ENCODE data around the gene S100A5. TPM values are rescaled to one million over a fixed set of nuclear protein-coding genes. Genes with fewer than 3 reads are reported as not detected.

S100A5 gene
- total and polyA plus RNA-seq, 9 of the 15 experiments (the other 6 are each of a cell fraction or from before 2014, with no cell fraction given), result 0.56 to 1.4 (median 0.64) TPM; not detected in 5

DNA sequence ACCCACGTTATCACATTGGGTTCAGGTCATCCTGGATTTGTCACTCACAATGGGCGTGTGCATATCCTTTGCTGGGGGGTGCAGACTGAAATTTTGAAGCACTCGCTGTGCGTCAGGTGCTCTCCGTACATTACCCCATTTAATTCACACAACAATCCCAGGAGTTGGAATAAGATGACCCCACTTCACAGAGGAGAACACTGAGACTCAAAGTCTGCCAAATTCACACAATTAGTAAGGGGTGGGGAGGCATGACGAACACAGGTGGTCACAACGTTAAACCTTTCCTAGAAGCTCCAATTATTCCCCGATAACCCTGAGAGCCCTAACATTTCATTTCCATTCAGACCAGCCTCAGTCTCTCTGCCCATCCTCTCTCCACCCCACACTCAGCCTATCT, 28.7 kb upstream of the S100A5 start:
- no TSS peak for BruUV-seq (replicated peaks)

DNA sequence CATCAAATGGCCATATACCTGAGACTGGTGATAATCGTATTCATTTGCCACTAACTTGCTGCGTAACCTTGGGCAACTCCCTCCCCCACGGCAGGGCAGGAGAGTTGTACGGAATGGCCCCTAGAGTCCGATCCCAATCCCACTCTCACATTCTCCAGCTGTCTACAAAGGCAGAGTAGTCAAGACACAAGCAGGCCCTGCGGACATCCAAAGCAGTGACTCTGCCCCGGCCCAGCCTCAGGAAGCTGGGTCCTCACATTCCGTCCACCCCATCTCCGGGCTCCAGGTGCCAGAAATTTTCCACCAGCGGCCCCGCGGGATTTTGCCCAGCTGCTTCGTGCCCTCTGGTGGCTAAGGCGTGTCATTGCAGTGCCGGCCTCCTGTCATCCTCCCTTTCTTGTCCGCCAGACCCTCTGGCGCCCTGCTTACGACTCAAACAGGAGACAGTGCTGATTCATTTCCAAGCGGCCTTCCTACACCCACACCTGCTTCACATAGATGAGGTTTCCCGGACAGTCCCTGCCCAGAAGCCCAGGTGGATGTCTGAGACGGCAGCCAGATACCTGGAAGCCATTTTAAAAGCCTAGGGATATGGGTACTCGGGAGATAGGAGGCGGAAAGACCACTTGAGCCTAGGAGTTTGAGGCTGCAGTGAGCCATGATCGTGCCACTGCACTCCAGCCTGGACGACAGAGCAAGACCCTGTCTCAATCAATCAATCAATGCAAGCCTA, 27.8 kb upstream of the S100A5 start:
- intact Hi-C loops (cut with micrococcal nuclease), result loop anchor here (1.0 to 5.0 kb wide), 6 partner anchors 30 to 216 kb away; partner anchors contain the start of gene S100A13
- FAIRE-seq, result peak; percentile 96
- DNase-seq (ENCODE audit: extremely low read depth in 1 of 4, low spot score in 3 of 4), result peak; percentile 89 to 92 (median 90)
- no peaks in the 10 kb centered on the region for H3K9me3 ChIP-seq (replicated peaks; ENCODE audit: control insufficient read depth, insufficient read depth, low read depth, low read length)
- BruUV-seq (replicated peaks), result no TSS peak
- peaks cover 9% of the 10 kb centered on the region for H3K9me1 ChIP-seq (ENCODE audit: control insufficient read depth, insufficient read depth, low read length)
- H3K79me2 ChIP-seq (ENCODE audit: control insufficient read depth, insufficient read depth, low read length), result no peaks in the 10 kb centered on the region
- no peaks in the 10 kb centered on the region for H3K27me3 ChIP-seq (ENCODE audit: control insufficient read depth in 2 of 2, insufficient read depth in 2 of 2, low read length in 2 of 2)
- peak overlapping the region; percentile 63; the same call in 2 of the 3 replicates for H3K27ac ChIP-seq (ENCODE audit: extremely low read depth, low read depth, low read length)
- ChIA-PET POLR2A (interaction anchor here (0.5 to 1.7 kb wide), 8 partner anchors 9 to 422 kb away, joined by 3 to 6 read pairs (median 4); partner anchors contain the start of genes CHTOP and RPS27), CTCF (ENCODE audit: low intra/inter-chr PET ratio) (interaction anchor here (0.6 to 5.0 kb wide), 8 partner anchors 17 to 779 kb away, joined by 3 to 58 read pairs (median 4); partner anchors contain the start of gene INTS3)
- no peaks in the 10 kb centered on the region for H3K36me3 ChIP-seq (ENCODE audit: control insufficient read depth, insufficient read depth, low read length)
- in situ Hi-C loops (cut with MboI), result loop anchor here (5.0 to 10.0 kb wide), 2 partner anchors 36 to 54 kb away; no protein-coding TSS in a partner anchor
- peak overlapping the region; percentile 98 for H2AFZ ChIP-seq (ENCODE audit: low read depth, low read length)
- H3K4me1 ChIP-seq (replicated peaks in 1 of 2; ENCODE audit: control insufficient read depth in 2 of 2, insufficient read depth in 2 of 2, low read length in 2 of 2), result peaks cover 38% of the 10 kb centered on the region in 2 experiments
- peak overlapping the region; percentile 75 for H3K4me2 ChIP-seq (ENCODE audit: insufficient read depth, low read length)
- no peak overlapping the region for H3K4me3 ChIP-seq
- H3K9ac ChIP-seq (ENCODE audit: insufficient read depth in 1 of 2, low read depth in 2 of 2, low read length in 2 of 2), result peak overlapping the region; percentile 42 to 65; a peak in 2 of 4 replicates
- ATAC-seq, result peak; percentile 81
- WGBS (ENCODE audit: insufficient coverage, low coverage, missing lambda C conversion rate), result 22% methylated on average over 25 of the region's 25 CpGs
- H4K20me1 ChIP-seq (replicated peaks; ENCODE audit: control insufficient read depth, insufficient read depth, low read length), result no peaks in the 10 kb centered on the region
- peak; percentile 49; the same call in 1 of the 2 replicates for TF ChIP-seq EP300 (IDR thresholded peaks at IDR 0.05; ENCODE audit: low read length)
- TF ChIP-seq ZBTB11 (CRISPR knock-in tag; IDR thresholded peaks at IDR 0.05), result 0 out of 6 replicates have a peak, but pooled peaks of 1 of the 3 experiments have one; percentile 8
- peak; percentile 28; the same call in 1 of the 2 replicates for TF ChIP-seq ATF3 (IDR thresholded peaks at IDR 0.05)
- peak; percentile 63; the same call in 1 of the 2 replicates for TF ChIP-seq ATF3 (CRISPR knock-in tag; conservative IDR thresholded peaks at IDR 0.05)
- 0 out of 2 replicates have a peak, but pooled peaks have one; percentile 30 for TF ChIP-seq ZNF263 (CRISPR knock-in tag; IDR thresholded peaks at IDR 0.05; ENCODE audit: borderline replicate concordance)

More for the DNA sequence above, 28.7 kb upstream of the S100A5 start:
- Histone ChIP-seq H3K27ac (ENCODE audit: extremely low read depth, low read depth, low read length) (no peak overlapping the region), H3K79me2 (ENCODE audit: control insufficient read depth, insufficient read depth, low read length) (no peaks in the 10 kb centered on the region), H3K9me1 (ENCODE audit: control insufficient read depth, insufficient read depth, low read length) (peaks cover 9% of the 10 kb centered on the region), H3K4me1 (replicated peaks in 1 of 2; ENCODE audit: control insufficient read depth in 2 of 2, insufficient read depth in 2 of 2, low read length in 2 of 2) (peaks cover 38% of the 10 kb centered on the region in 2 experiments), H3K27me3 (ENCODE audit: control insufficient read depth in 2 of 2, insufficient read depth in 2 of 2, low read length in 2 of 2) (no peaks in the 10 kb centered on the region), H3K4me3 (no peak overlapping the region), H3K9me3 (replicated peaks; ENCODE audit: control insufficient read depth, insufficient read depth, low read depth, low read length) (no peaks in the 10 kb centered on the region), H3K4me2 (ENCODE audit: insufficient read depth, low read length) (no peak overlapping the region), H3K9ac (ENCODE audit: insufficient read depth in 1 of 2, low read depth in 2 of 2, low read length in 2 of 2) (no peak overlapping the region), H2AFZ (ENCODE audit: low read depth, low read length) (peak overlapping the region; percentile 98; the same call in 1 of the 2 replicates), H3K36me3 (ENCODE audit: control insufficient read depth, insufficient read depth, low read length) (no peaks in the 10 kb centered on the region), H4K20me1 (replicated peaks; ENCODE audit: control insufficient read depth, insufficient read depth, low read length) (no peaks in the 10 kb centered on the region)
- TF ChIP-seq RBM25 (IDR thresholded peaks at IDR 0.05; ENCODE audit: low read depth, low read length, severe bottlenecking) (peak; percentile 66), CBX8 (IDR thresholded peaks at IDR 0.05; ENCODE audit: borderline replicate concordance, extremely low read depth, low read depth, low read length, poor library complexity, severe bottlenecking) (no peak), KDM1A (IDR thresholded peaks at IDR 0.05) (0 out of 4 replicates have a peak, but pooled peaks of 1 of the 2 experiments have one; percentile 13)
- WGBS (ENCODE audit: insufficient coverage, low coverage, missing lambda C conversion rate), result 47% methylated on average over 8 of the region's 8 CpGs
- intact Hi-C loops (cut with micrococcal nuclease), result loop anchor here (2.0 to 5.0 kb wide), 4 partner anchors 31 to 217 kb away; partner anchors contain the start of gene S100A13
- no peak for ATAC-seq
- in situ Hi-C loops (cut with MboI), result loop anchor here (5.0 to 10.0 kb wide), 2 partner anchors 37 to 55 kb away; no protein-coding TSS in a partner anchor
- no peak for DNase-seq (ENCODE audit: extremely low read depth in 1 of 4, low spot score in 3 of 4)
- FAIRE-seq, result no peak
- CTCF ChIA-PET (ENCODE audit: low intra/inter-chr PET ratio), result interaction anchor here (0.9 to 5.0 kb wide), 2 partner anchors 32 to 59 kb away, joined by 5 to 58 read pairs; no protein-coding TSS in a partner anchor
- POLR2A ChIA-PET, result interaction anchor here (1.7 kb wide), 1 partner anchor 65 kb away, joined by 6 read pairs; the partner anchor contains the start of gene CHTOP

All from K562 (cell line).